H1 (cell line): ENCODE data around the gene TWF2. TPM values are rescaled to one million over a fixed set of nuclear protein-coding genes. Genes with fewer than 3 reads are reported as not detected.

Source experiments
- CTCF ChIA-PET: fragments of 300-600 bp; sonication (Branson Sonifier 250); formaldehyde crosslinking; loops from one replicate; lab custom pipeline; 2021; ENCODE audit not compliant: partially characterized antibody; lab: Charles Lee
- POLR2A ChIA-PET: fragments of 300-600 bp; sonication (Branson Sonifier 250); formaldehyde crosslinking; loops from one replicate; lab custom pipeline; 2021; ENCODE audit warnings: inconsistent platforms; ENCODE audit not compliant: partially characterized antibody; lab: Charles Lee
- DNase-seq, 2 experiments: peaks; one replicate each; pipeline versions ENCODE4 v3.0.0 to v3.0.0-alpha.2; 2010 to 2022; ENCODE audit warnings: low spot score in 2 of 2, low read depth in 1 of 2, mixed read lengths in 1 of 2
- FAIRE-seq: peaks from 2 replicates; lab custom pipeline; 2011; peaks lifted over from hg19 to GRCh38; lab: Jason Lieb, UNC
- H2AFZ ChIP-seq: 2 replicates; pipeline ENCODE4 v1.8.1; 2012; ENCODE audit warnings: low read length, inconsistent platforms
- H2AK5ac ChIP-seq: 2 replicates; pipeline ENCODE4 v1.6.1; 2013; ENCODE audit warnings: low read depth, low read length
- H2BK120ac ChIP-seq: replicated peaks from 2 replicates; pipeline ENCODE3; 2013; ENCODE audit warnings: low read depth, low read length, inconsistent platforms
- H2BK12ac ChIP-seq: 2 replicates; pipeline ENCODE4 v1.6.1; 2013; ENCODE audit warnings: low read depth, low read length
- H2BK15ac ChIP-seq: 2 replicates; pipeline ENCODE4 v1.6.1; 2013; ENCODE audit warnings: low read length
- H2BK20ac ChIP-seq: 2 replicates; pipeline ENCODE4 v1.6.1; 2013; ENCODE audit warnings: low read length
- H2BK5ac ChIP-seq: 2 replicates; pipeline ENCODE4 v1.6.1; 2013; ENCODE audit warnings: low read depth, low read length
- H3K14ac ChIP-seq: 2 replicates; pipeline ENCODE4 v1.6.1; 2013; ENCODE audit warnings: inconsistent platforms; ENCODE audit not compliant: insufficient read length
- H3K18ac ChIP-seq: 2 replicates; pipeline ENCODE4 v1.6.1; 2013; ENCODE audit warnings: low read length; ENCODE audit errors: extremely low read depth
- H3K23ac ChIP-seq: 2 replicates; pipeline ENCODE4 v1.6.1; 2013; ENCODE audit warnings: inconsistent platforms; ENCODE audit not compliant: insufficient read length
- H3K23me2 ChIP-seq: 2 replicates; pipeline ENCODE4 v1.6.1; 2013; ENCODE audit warnings: low read depth, low read length
- H3K27ac ChIP-seq: 2 replicates; pipeline ENCODE4 v1.6.1; 2011; ENCODE audit warnings: low read depth, low read length, inconsistent platforms
- H3K27me3 ChIP-seq, 4 experiments: replicated peaks in 1 of 4; 1 replicate in 1 of 4; 2 replicates in 3 of 4; pipeline versions ENCODE4 v1.6.1 to v1.8.1; 2011 to 2013; ENCODE audit warnings: low read length in 3 of 4, mild to moderate bottlenecking in 3 of 4, inconsistent platforms in 2 of 4, mixed read lengths in 2 of 4, moderate library complexity in 1 of 4; ENCODE audit not compliant: control insufficient read depth in 3 of 4, insufficient read depth in 3 of 4; ENCODE audit errors: extremely low read depth in 1 of 4
- H3K36me3 ChIP-seq, 4 experiments: 2 replicates each; pipeline versions ENCODE4 v1.6.1 to v1.8.1; 2011 to 2013; ENCODE audit warnings: mild to moderate bottlenecking in 4 of 4, low read length in 3 of 4, moderate library complexity in 2 of 4, control low read depth in 1 of 4, inconsistent platforms in 1 of 4; ENCODE audit not compliant: insufficient read depth in 4 of 4, control insufficient read depth in 2 of 4
- H3K4ac ChIP-seq: replicated peaks from 2 replicates; pipeline ENCODE3; 2013; ENCODE audit warnings: low read length, low read depth, mixed read lengths, inconsistent platforms; ENCODE audit not compliant: insufficient read length
- H3K4me1 ChIP-seq, 4 experiments: replicated peaks in 1 of 4; 1 replicate in 1 of 4; 2 replicates in 3 of 4; pipeline versions ENCODE4 v1.6.1 to v1.8.1; 2011 to 2013; ENCODE audit warnings: low read length in 3 of 4, inconsistent platforms in 2 of 4, mixed read lengths in 1 of 4; ENCODE audit not compliant: insufficient read depth in 4 of 4, control insufficient read depth in 3 of 4
- H3K4me2 ChIP-seq, 2 experiments: 2 replicates each; pipeline versions ENCODE4 v1.6.1 to v1.8.1; 2011 to 2013; ENCODE audit warnings: low read depth in 2 of 2, low read length in 2 of 2, control low read depth in 1 of 2, inconsistent platforms in 1 of 2, mild to moderate bottlenecking in 1 of 2; ENCODE audit not compliant: insufficient read depth in 1 of 2
- H3K4me3 ChIP-seq, 4 experiments: fragments of 200-600, 300-600 bp in 1 of 4; sonication (generic), shearing (Covaris generic), sonication (Bioruptor Twin) in 1 of 4; 2 replicates each; pipeline versions ENCODE4 v1.5.1 to v1.8.1; 2011 to 2016; ENCODE audit warnings: low read length in 4 of 4, low read depth in 3 of 4, control low read depth in 2 of 4, inconsistent platforms in 2 of 4, mild to moderate bottlenecking in 2 of 4, mixed read lengths in 1 of 4, moderate library complexity in 1 of 4; ENCODE audit not compliant: insufficient read depth in 2 of 4; ENCODE audit errors: extremely low read depth in 1 of 4
- H3K56ac ChIP-seq: replicated peaks from 2 replicates; pipeline ENCODE3; 2013; ENCODE audit warnings: low read depth, mild to moderate bottlenecking, mixed read lengths, low read length, inconsistent platforms; ENCODE audit not compliant: insufficient read length
- H3K79me1 ChIP-seq: 2 replicates; pipeline ENCODE4 v1.6.1; 2013; ENCODE audit warnings: low read depth, low read length, control low read depth
- H3K79me2 ChIP-seq, 2 experiments: 2 replicates each; pipeline versions ENCODE4 v1.6.1 to v1.8.1; 2012 to 2013; ENCODE audit warnings: low read length in 2 of 2, mild to moderate bottlenecking in 2 of 2, inconsistent platforms in 1 of 2; ENCODE audit not compliant: insufficient read depth in 2 of 2, control insufficient read depth in 1 of 2
- H3K9ac ChIP-seq, 4 experiments: replicated peaks in 1 of 4; 1 replicate in 1 of 4; 2 replicates in 3 of 4; pipeline versions ENCODE4 v1.6.1 to v1.8.1; 2011 to 2013; ENCODE audit warnings: low read depth in 3 of 4, low read length in 3 of 4, control low read depth in 2 of 4, mild to moderate bottlenecking in 2 of 4, moderate library complexity in 2 of 4, inconsistent platforms in 1 of 4; ENCODE audit errors: extremely low read depth in 1 of 4
- H3K9me3 ChIP-seq, 2 experiments: 2 replicates each; pipeline versions ENCODE4 v1.6.1 to v1.8.1; 2012 to 2013; ENCODE audit warnings: mild to moderate bottlenecking in 2 of 2, moderate library complexity in 2 of 2, control low read depth in 1 of 2, inconsistent platforms in 1 of 2, low read depth in 1 of 2, low read length in 1 of 2, mixed read lengths in 1 of 2; ENCODE audit not compliant: insufficient read depth in 2 of 2
- H4K20me1 ChIP-seq, 2 experiments: replicated peaks in 1 of 2; 2 replicates each; pipeline versions ENCODE3 to v1.8.1; 2011 to 2013; ENCODE audit warnings: inconsistent platforms in 2 of 2, low read length in 2 of 2, mild to moderate bottlenecking in 1 of 2; ENCODE audit not compliant: insufficient read depth in 2 of 2, control insufficient read depth in 1 of 2
- H4K5ac ChIP-seq: 2 replicates; pipeline ENCODE4 v1.6.1; 2013; ENCODE audit warnings: low read length, low read depth, mixed read lengths, inconsistent platforms; ENCODE audit not compliant: insufficient read length
- H4K8ac ChIP-seq: 2 replicates; pipeline ENCODE4 v1.8.0; 2013; ENCODE audit warnings: mild to moderate bottlenecking, moderate library complexity, low read length, inconsistent platforms; ENCODE audit not compliant: insufficient read depth; ENCODE audit errors: extremely low read depth
- H4K91ac ChIP-seq: replicated peaks from 2 replicates; pipeline ENCODE3; 2013; ENCODE audit warnings: low read length, mixed read lengths, inconsistent platforms; ENCODE audit not compliant: insufficient read length
- ASH2L ChIP-seq: fragments of 200-600, 300-600 bp; sonication (generic); IDR thresholded peaks from one replicate; pipeline ENCODE4 v1.7.1; 2017; ENCODE audit warnings: low read length
- CEBPB ChIP-seq: IDR thresholded peaks from 2 replicates; pipeline ENCODE4 v1.6.1; 2012; ENCODE audit warnings: low read depth, low read length
- EZH2 ChIP-seq: fragments of 200-600 bp; sonication (generic); IDR thresholded peaks from 2 replicates; pipeline ENCODE4 v1.7.1; 2012; ENCODE audit warnings: low read depth, mild to moderate bottlenecking, moderate library complexity, low read length, inconsistent platforms; ENCODE audit not compliant: severe bottlenecking
- HDAC6 ChIP-seq: IDR thresholded peaks from one replicate; pipeline ENCODE4 v1.7.1; 2012; ENCODE audit warnings: low read depth, mild to moderate bottlenecking, inconsistent platforms, low read length, moderate library complexity
- KDM5A ChIP-seq: fragments of 200-600 bp; IDR thresholded peaks from 2 replicates; pipeline ENCODE4 v1.7.1; 2012; ENCODE audit warnings: mild to moderate bottlenecking, low read length, inconsistent platforms, mixed read lengths
- MAFK ChIP-seq: IDR thresholded peaks from 2 replicates; pipeline ENCODE4 v1.6.1; 2012; ENCODE audit warnings: low read depth, mild to moderate bottlenecking, improper control_type of control experiment, low read length
- PHF8 ChIP-seq: fragments of 200-600 bp; sonication (generic); conservative IDR thresholded peaks from 2 replicates; pipeline ENCODE4 v1.7.1; 2012; ENCODE audit warnings: low read depth, mild to moderate bottlenecking, inconsistent platforms, low read length, moderate library complexity
- POLR2AphosphoS5 ChIP-seq: IDR thresholded peaks from 2 replicates; pipeline ENCODE4 v1.6.1; 2011; ENCODE audit warnings: low read depth, low read length
- RXRA ChIP-seq: IDR thresholded peaks from 2 replicates; pipeline ENCODE4 v1.6.1; 2011; ENCODE audit warnings: low read depth, mild to moderate bottlenecking, low read length, moderate library complexity; ENCODE audit not compliant: insufficient read depth
- SIRT6 ChIP-seq: IDR thresholded peaks from one replicate; pipeline ENCODE4 v1.7.1; 2012; ENCODE audit warnings: low read length, inconsistent platforms
- SP2 ChIP-seq: IDR thresholded peaks from 2 replicates; pipeline ENCODE4 v1.6.1; 2012; ENCODE audit warnings: mild to moderate bottlenecking, low read length, inconsistent platforms
- SUZ12 ChIP-seq: fragments of 200-600 bp; sonication (generic); IDR thresholded peaks from 2 replicates; pipeline ENCODE4 v1.6.1; 2012; ENCODE audit warnings: mild to moderate bottlenecking, inconsistent platforms, low read length, moderate library complexity, mixed read lengths
- TAF7 ChIP-seq: optimal IDR thresholded peaks from 2 replicates; pipeline ENCODE3; 2011; ENCODE audit warnings: low read depth, mild to moderate bottlenecking, inconsistent platforms, low read length, moderate library complexity, borderline replicate concordance
- YY1 ChIP-seq: IDR thresholded peaks from 2 replicates; pipeline ENCODE4 v1.6.1; 2011; ENCODE audit warnings: low read depth, mild to moderate bottlenecking, low read length
- WGBS, 2 experiments: shearing (Covaris generic) in 1 of 2; methylation state at CpG; one replicate each; pipeline versions ENCODE4 v1.1.6 to v1.1.7; 2013 to 2015; ENCODE audit warnings: low lambda C conversion rate in 2 of 2, mixed read lengths in 2 of 2, inconsistent platforms in 1 of 2, low coverage in 1 of 2, missing lambda C conversion rate in 1 of 2; ENCODE audit not compliant: insufficient replicate concordance in 2 of 2, insufficient coverage in 1 of 2, insufficient read length in 1 of 2; ENCODE audit errors: extremely low coverage in 1 of 2, missing lambda C conversion rate in 1 of 2; 5-methylcytosine and 5-hydroxymethylcytosine counted together
- polyA plus RNA-seq, 7 experiments: library from polyadenylated mRNA; depleted of rRNA in 3 of 7; stranded (reverse) in 5 of 7; unstranded in 2 of 7; fragments of >200 nt in 5 of 7; fragments of 200-250 nt in 2 of 7; gene quantifications; 1 replicate in 5 of 7; 2 replicates in 1 of 7; 4 replicates in 1 of 7; pipeline versions ENCODE4 v1.2.1 to v1.2.3, GENCODE V29; 2011 to 2013; ENCODE audit warnings: missing spikeins in 2 of 7, mixed read lengths in 2 of 7
- total RNA-seq: library from RNA; stranded (reverse); fragmentation: NEBNext Ultra II Directional; extraction: Animal tissue kit (Norgen Biotek cat#: 25700); gene quantifications from 2 replicates; pipeline ENCODE4 v1.2.1, GENCODE V29; 2021

Gene TWF2
- total and polyA plus RNA-seq, 2 of the 8 experiments (the other 6 are each of a cell fraction or from before 2014, with no cell fraction given), result 65.2 to 90.4 TPM

GRCh38 chr3:52196977-52197376 lies 42.0 kb downstream of the TWF2 start:
- Histone ChIP-seq H3K27ac (no peak overlapping the region), H2BK5ac (no peak overlapping the region; the same call in 1 of the 2 replicates), H4K8ac (no peak overlapping the region), H2BK15ac (no peak overlapping the region), H3K4ac (no peak overlapping the region), H3K23ac (no peak overlapping the region), H3K4me2 (peak overlapping the region in 1 of 2 experiments; percentile 92; a peak in 1 of 4 replicates), H3K4me3 (no peak overlapping the region; a peak in 1 of 8 replicates), H3K36me3 (peaks cover 0 to 18% (median 4%) of the 10 kb centered on the region in 4 experiments; a peak in 4 of 8 replicates), H3K23me2 (peaks cover 4% of the 10 kb centered on the region; the same call in 1 of the 2 replicates), H4K5ac (no peak overlapping the region), H3K18ac (no peak overlapping the region), H3K79me1 (no peaks in the 10 kb centered on the region; the same call in none of the 2 replicates), H3K56ac (no peak overlapping the region), H4K20me1 (peaks cover 0 to 3% of the 10 kb centered on the region in 2 experiments), H2BK20ac (peak overlapping the region; percentile 72; the same call in 1 of the 2 replicates), H3K4me1 (peaks cover 0 to 12% (median 7%) of the 10 kb centered on the region in 4 experiments; a peak in 6 of 7 replicates), H2BK120ac (peak overlapping the region; percentile 70), H3K9ac (no peak overlapping the region), H2BK12ac (peak overlapping the region; percentile 27; the same call in 1 of the 2 replicates), H3K9me3 (no peaks in the 10 kb centered on the region), H3K14ac (no peak overlapping the region), H2AK5ac (0 out of 2 replicates have a peak overlapping the region, but pooled peaks have one; percentile 82), H2AFZ (no peak overlapping the region), H4K91ac (peak overlapping the region; percentile 93), H3K27me3 (peaks cover 0 to 3% (median under 1%) of the 10 kb centered on the region in 4 experiments; a peak in 4 of 7 replicates), H3K79me2 (peaks cover 0 to 8% of the 10 kb centered on the region in 2 experiments; a peak in 2 of 4 replicates)
- WGBS, 2 experiments, result 94% methylated on average over 3 of the region's 3 CpGs; no CpG with 5 or more reads in 1 of the 2 experiments
- peak; percentile 42 for FAIRE-seq
- ChIA-PET CTCF (interaction anchor here (0.7 to 2.4 kb wide), 11 partner anchors 9 to 193 kb away, joined by 3 to 8 read pairs (median 4); no protein-coding TSS in a partner anchor), POLR2A (interaction anchor here (0.7 to 2.1 kb wide), 4 partner anchors 27 to 82 kb away, joined by 3 to 14 read pairs (median 5); partner anchors contain the start of genes POC1A, TWF2 and WDR82)
- DNase-seq, result no peak
- TF ChIP-seq EZH2, result no peak
- no peak for TF ChIP-seq PHF8
- TF ChIP-seq SIRT6, result no peak
- TF ChIP-seq POLR2AphosphoS5, result no peak
- TF ChIP-seq SP2, result no peak
- no peak for TF ChIP-seq ASH2L
- no peak for TF ChIP-seq SUZ12
- no peak for TF ChIP-seq RXRA
- TF ChIP-seq MAFK, result no peak
- no peak for TF ChIP-seq KDM5A
- TF ChIP-seq CEBPB, result no peak
- no peak for TF ChIP-seq HDAC6
- TF ChIP-seq YY1, result no peak
- TF ChIP-seq TAF7, result no peak
